Stomach (tissue), 9 donors: Measurements from ENCODE around the gene SPATA31E1. TPM values are rescaled to one million over a fixed set of nuclear protein-coding genes. Genes with fewer than 3 reads are reported as not detected.

ENCODE experiments used
- DNase-seq, 2 donors: peaks; one replicate each; pipeline versions ENCODE4 v3.0.0 to v3.0.0-alpha.2; 2013 to 2019
- H3K27ac ChIP-seq, 5 donors: fragments of 200-600 bp in 4 of 5; sonication (generic) in 4 of 5; one replicate each; pipeline ENCODE4 v1.5.1; 2013 to 2019; ENCODE audit warnings: mild to moderate bottlenecking in 1 of 5, moderate library complexity in 1 of 5
- H3K27me3 ChIP-seq, 3 donors: fragments of 200-600 bp; sonication (generic); one replicate each; pipeline ENCODE4 v1.5.1; 2017 to 2019; ENCODE audit warnings: mixed run types in 1 of 3
- H3K36me3 ChIP-seq, 4 donors: fragments of 200-600 bp; sonication (generic); 1 replicate in 3 of 4; 2 replicates in 1 of 4; pipeline ENCODE4 v1.5.1; 2016 to 2019
- H3K4me1 ChIP-seq, 4 donors: fragments of 200-600 bp; sonication (generic); one replicate each; pipeline ENCODE4 v1.5.1; 2016 to 2019
- H3K4me3 ChIP-seq, 4 donors: fragments of 200-600 bp; sonication (generic) in 3 of 4; one replicate each; pipeline ENCODE4 v1.5.1; 2016 to 2019; ENCODE audit warnings: mild to moderate bottlenecking in 1 of 4
- H3K9me3 ChIP-seq, 4 donors: fragments of 200-600 bp; sonication (generic); one replicate each; pipeline ENCODE4 v1.5.1; 2016 to 2019
- CTCF ChIP-seq, 7 experiments: fragments of 450-650 bp in 4 of 7; fragments of 200-600 bp in 3 of 7; sonication (generic) in 3 of 7; IDR thresholded peaks; one replicate each; pipeline ENCODE4 v1.5.1; 2016 to 2019; ENCODE audit warnings: antibody characterized with exemption in 7 of 7, control low read depth in 2 of 7, mild to moderate bottlenecking in 1 of 7
- EP300 ChIP-seq: sonication (generic); formaldehyde crosslinking; IDR thresholded peaks from one replicate; pipeline ENCODE4 v1.6.1; 2017; ENCODE audit warnings: antibody characterized with exemption
- POLR2A ChIP-seq, 4 donors: fragments of 450-650 bp; IDR thresholded peaks; one replicate each; pipeline ENCODE4 v1.6.1; 2016; ENCODE audit warnings: antibody characterized with exemption in 4 of 4, control low read depth in 2 of 4, mild to moderate bottlenecking in 1 of 4, moderate library complexity in 1 of 4
- POLR2AphosphoS5 ChIP-seq, 3 donors: sonication (generic); formaldehyde crosslinking; IDR thresholded peaks; one replicate each; pipeline ENCODE4 v1.6.1; 2016; ENCODE audit warnings: antibody characterized with exemption in 3 of 3
- WGBS, 5 donors: extraction: QIAGEN DNeasy Blood & Tissue Kit in 3 of 5; methylation state at CpG; one replicate each; pipeline versions ENCODE4 v1.1.5 to v1.1.7; 2013 to 2018; 5-methylcytosine and 5-hydroxymethylcytosine counted together
- intact Hi-C: fragments of 100-400 bp; cut with DNase I; formaldehyde crosslinking; loops from one replicate; pipeline ENCODE4 v1.15.1; 2023; ENCODE audit warnings: low total_unique reads
- polyA plus RNA-seq, 3 donors: library from polyadenylated mRNA; stranded (reverse); fragments of 200-250 nt; gene quantifications; one replicate each; pipeline ENCODE4 v1.2.3, GENCODE V29; 2013
- total RNA-seq, 5 donors: library from RNA; depleted of rRNA; stranded (reverse); fragments of >200 nt; gene quantifications; one replicate each; pipeline versions ENCODE4 v1.1.0 to v1.2.3, GENCODE V29; 2014 to 2016
- donor health status: healthy with polysubstance abuse.
- donor health status: Bipolar disorder and iron deficiency.
- donor health status: healthy.

SPATA31E1 gene
- total and polyA plus RNA-seq, 8 donors: not detected

- no peaks in the 10 kb centered on the region for H3K4me1 ChIP-seq
- H3K27ac ChIP-seq: no peak overlapping the region
- no peak for DNase-seq
- intact Hi-C loops: no loop called here
- WGBS, 5 donors: 83 to 92% (median 89%) methylated on average over 7 of the region's 7 CpGs
- H3K4me3 ChIP-seq: no peak overlapping the region
- no peak for TF ChIP-seq POLR2AphosphoS5 (IDR thresholded peaks at IDR 0.05)
- no peak for TF ChIP-seq POLR2A (IDR thresholded peaks at IDR 0.05)
- TF ChIP-seq CTCF (IDR thresholded peaks at IDR 0.05): no peak
- TF ChIP-seq EP300: no peak
- no peaks in the 10 kb centered on the region for H3K9me3 ChIP-seq
- peaks cover 0 to 5% (median 0%) of the 10 kb centered on the region in 3 donors for H3K27me3 ChIP-seq
- H3K36me3 ChIP-seq: no peaks in the 10 kb centered on the region
Measured at GRCh38 chr9:87871425-87872078, 11.1 kb upstream of the SPATA31E1 start.

GRCh38 chr9:87872079-87872624 is 10.5 kb upstream of the SPATA31E1 start:
- Histone ChIP-seq H3K36me3 (no peaks in the 10 kb centered on the region), H3K4me3 (no peak overlapping the region), H3K4me1 (no peaks in the 10 kb centered on the region), H3K27me3 (peaks cover 0 to 9% (median 0%) of the 10 kb centered on the region in 3 donors), H3K9me3 (no peaks in the 10 kb centered on the region), H3K27ac (no peak overlapping the region)
- intact Hi-C loops: no loop called here
- no peak for TF ChIP-seq POLR2A (IDR thresholded peaks at IDR 0.05)
- no peak for TF ChIP-seq CTCF (IDR thresholded peaks at IDR 0.05)
- TF ChIP-seq EP300: no peak
- TF ChIP-seq POLR2AphosphoS5 (IDR thresholded peaks at IDR 0.05): no peak
- WGBS, 5 donors: 67 to 82% (median 72%) methylated on average over 5 to 8 of the region's 8 CpGs
- peak in 1 of 2 donors; percentile 77 for DNase-seq

GRCh38 chr9:87873607-87874303 is 8.9 kb upstream of the SPATA31E1 start:
- Histone ChIP-seq H3K4me3 (no peak overlapping the region), H3K36me3 (no peaks in the 10 kb centered on the region), H3K27ac (no peak overlapping the region), H3K9me3 (peaks cover 0 to 11% (median 4%) of the 10 kb centered on the region in 4 donors), H3K27me3 (peaks cover 0 to 9% (median 0%) of the 10 kb centered on the region in 3 donors), H3K4me1 (no peaks in the 10 kb centered on the region)
- no peak for DNase-seq
- intact Hi-C loops: no loop called here
- WGBS, 5 donors: 94 to 98% (median 96%) methylated on average over 5 of the region's 5 CpGs
- TF ChIP-seq CTCF (IDR thresholded peaks at IDR 0.05) (no peak), EP300 (no peak), POLR2AphosphoS5 (IDR thresholded peaks at IDR 0.05) (no peak), POLR2A (IDR thresholded peaks at IDR 0.05) (no peak)

GRCh38 chr9:87874304-87874623 is 8.4 kb upstream of the SPATA31E1 start:
- no peak overlapping the region for H3K4me3 ChIP-seq
- H3K27me3 ChIP-seq: peaks cover 0 to 9% (median 0%) of the 10 kb centered on the region in 3 donors
- no peak overlapping the region for H3K27ac ChIP-seq
- peak in 1 of 2 donors; percentile 30 for DNase-seq
- TF ChIP-seq POLR2AphosphoS5 (IDR thresholded peaks at IDR 0.05) (no peak), CTCF (IDR thresholded peaks at IDR 0.05) (no peak), POLR2A (IDR thresholded peaks at IDR 0.05) (no peak), EP300 (no peak)
- intact Hi-C loops: no loop called here
- no peaks in the 10 kb centered on the region for H3K4me1 ChIP-seq
- peaks cover 0 to 11% (median 4%) of the 10 kb centered on the region in 4 donors for H3K9me3 ChIP-seq
- H3K36me3 ChIP-seq: no peaks in the 10 kb centered on the region
- 54 to 63% (median 61%) methylated on average over 7 of the region's 7 CpGs for WGBS, 5 donors
